Measurements from ENCODE around the gene USE1.

DNA sequence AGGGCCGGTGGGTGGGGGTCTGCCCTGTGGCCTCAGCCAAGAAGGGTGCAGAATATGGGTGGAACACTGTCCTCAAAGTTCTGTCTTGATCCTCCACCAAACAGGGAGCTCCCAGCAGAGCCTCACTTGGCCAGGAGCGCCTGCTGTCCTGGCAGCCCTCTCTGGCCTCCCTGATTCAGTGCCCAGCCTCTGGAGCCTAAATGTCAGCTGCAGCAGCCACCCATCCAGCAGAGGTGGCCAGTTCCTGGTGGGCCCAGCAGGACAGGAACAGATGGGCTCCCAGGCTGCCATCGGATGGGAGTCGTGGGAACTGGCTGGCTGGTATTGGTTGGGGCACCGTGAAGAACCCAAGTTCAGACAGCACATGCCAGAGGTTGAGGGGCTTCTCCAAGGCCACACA lies 1.8 kb upstream of the USE1 start:
- no peak for TF ChIP-seq POLR2AphosphoS5 (IDR thresholded peaks at IDR 0.05; ENCODE audit: borderline replicate concordance, low read depth, low read length)
- no peak for TF ChIP-seq EZH2 (IDR thresholded peaks at IDR 0.05)
- TF ChIP-seq FOXP2 (optimal IDR thresholded peaks at IDR 0.05; ENCODE audit: control extremely low read depth, extremely low read length, insufficient read depth), result no peak
